ENCODE data around the gene DOK5.

Gene DOK5

DNA sequence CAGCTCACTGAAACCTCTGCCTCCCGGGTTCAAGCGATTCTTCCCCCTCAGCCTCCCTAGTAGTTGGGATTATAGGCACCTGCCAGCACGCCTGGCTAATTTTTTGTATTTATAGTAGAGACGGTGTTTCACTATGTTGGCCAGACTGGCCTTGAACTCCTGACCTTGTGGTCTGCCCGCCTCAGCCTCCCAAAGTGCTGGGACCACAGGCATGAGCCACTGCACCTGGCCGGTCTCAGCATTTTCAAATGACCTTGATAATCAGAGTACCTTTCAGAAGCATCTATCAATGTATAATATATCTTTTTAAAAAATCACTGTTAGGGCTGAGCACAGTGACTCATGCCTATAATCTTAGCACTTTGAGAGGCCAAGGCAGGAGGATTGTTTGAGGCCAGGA, 143.0 kb downstream of the DOK5 start:
- no peak for DNase-seq (ENCODE audit: low spot score)

DNA sequence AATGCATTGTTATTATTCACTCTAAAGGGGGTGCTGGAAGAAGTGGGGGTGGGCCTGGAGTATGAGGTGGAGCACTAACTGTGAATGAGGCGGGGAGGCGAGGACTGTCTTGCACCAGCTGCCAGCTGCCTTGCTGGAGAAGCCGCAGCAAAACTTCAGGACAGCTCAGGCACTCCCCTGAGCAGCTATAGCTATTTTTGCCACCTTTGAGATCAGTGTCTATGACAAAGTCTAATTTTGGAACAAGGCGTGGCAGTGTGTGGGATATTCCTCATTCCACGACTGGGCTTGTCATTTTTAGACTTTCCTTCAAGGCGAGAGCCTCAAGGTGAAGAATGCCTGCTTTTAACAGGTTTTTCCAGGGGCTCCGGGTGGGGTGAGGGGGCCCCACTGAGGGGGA, 143.8 kb downstream of the DOK5 start:
- peak; percentile 58 for DNase-seq (ENCODE audit: low spot score)

- DNase-seq (ENCODE audit: low spot score): no peak
Observed at GRCh38 chr20:54619682-54620081, 144.3 kb downstream of the DOK5 start.

- no peak for DNase-seq (ENCODE audit: low spot score)
Observed at GRCh38 chr20:54620611-54621010, 145.2 kb downstream of the DOK5 start.

DNA sequence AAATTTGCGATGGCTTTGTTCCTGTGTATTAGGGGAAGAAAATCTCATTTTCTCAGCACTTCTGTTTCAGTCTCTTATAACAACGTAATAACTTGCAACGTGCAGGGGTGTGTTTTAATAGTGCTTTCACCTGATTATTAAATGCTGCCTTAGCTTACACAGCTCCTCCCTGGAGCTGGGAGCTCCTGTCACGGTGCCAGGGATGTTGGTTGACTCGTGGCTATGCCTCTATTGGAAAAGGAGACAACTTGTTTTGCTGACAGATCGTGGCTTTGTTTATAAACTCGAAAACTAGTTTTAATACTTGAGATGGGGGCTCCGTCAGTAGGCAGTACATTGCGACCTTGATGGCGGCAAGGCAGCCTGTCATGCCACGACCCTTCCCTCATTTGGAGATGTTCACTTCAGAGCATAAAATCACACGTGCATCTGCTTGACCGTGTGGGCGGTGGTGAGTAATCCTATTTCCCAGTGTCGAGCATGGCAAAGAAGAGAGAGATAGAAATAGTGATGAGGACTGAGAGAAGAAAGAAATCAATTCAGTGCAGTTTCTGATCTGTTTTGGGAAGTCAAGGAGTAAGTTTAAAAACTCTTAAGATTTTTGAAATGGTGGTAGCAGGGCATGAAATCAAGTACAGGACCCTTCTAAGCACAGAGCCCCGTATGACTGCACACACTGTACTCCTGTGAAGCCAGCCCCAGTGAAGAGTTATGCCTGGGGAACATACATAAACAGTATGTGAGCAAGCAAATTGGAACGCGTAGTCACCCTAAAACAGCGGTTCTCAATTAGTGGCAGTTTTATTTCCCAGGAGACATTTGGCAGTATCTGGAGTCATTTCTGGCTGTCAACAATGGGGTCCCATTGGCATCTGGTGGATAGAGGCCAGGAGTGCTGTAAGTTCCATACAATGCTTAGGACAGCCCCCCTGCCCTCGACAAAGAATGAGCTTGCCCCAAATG, 147.2 kb downstream of the DOK5 start:
- DNase-seq (ENCODE audit: low spot score): no peak

GRCh38 chr20:54623991-54624569, 148.7 kb downstream of the DOK5 start:
- no peak for DNase-seq (ENCODE audit: low spot score)

DNA sequence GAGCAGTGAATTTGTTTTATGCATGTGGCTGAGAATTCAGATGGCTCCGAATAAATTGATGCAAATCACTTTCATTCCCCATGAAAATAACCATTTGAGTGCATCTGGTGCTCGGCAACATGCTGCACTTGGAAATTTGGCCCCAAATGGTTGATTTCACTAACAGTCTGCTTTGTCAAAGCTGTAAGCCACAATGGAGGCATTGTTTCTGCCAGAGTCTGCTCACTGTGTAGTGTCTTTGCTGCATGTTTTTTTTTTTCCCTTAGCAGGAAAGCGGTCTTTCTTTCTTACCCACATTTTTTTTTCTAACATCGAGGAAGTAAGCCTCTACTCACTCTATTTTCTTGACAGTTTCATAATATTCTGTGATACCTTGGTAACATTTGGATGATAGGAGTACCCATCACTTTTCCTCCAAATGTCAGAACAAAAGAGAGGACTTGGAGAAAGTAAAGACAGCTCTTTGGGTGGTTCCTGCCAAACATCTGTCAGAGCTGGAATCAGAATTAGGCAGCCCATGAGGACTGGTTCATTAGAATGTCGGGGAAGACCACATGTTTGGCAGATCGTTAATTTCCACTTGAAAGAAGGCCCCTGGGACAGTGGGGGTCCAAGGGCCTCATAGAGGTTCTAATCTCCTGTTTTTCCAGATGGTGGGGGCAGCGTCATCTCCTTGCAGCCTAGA, 149.5 kb downstream of the DOK5 start:
- DNase-seq (ENCODE audit: low spot score): peak; percentile 88

GRCh38 chr20:54625497-54625896, 150.1 kb downstream of the DOK5 start:
- DNase-seq (ENCODE audit: low spot score): no peak

DNA sequence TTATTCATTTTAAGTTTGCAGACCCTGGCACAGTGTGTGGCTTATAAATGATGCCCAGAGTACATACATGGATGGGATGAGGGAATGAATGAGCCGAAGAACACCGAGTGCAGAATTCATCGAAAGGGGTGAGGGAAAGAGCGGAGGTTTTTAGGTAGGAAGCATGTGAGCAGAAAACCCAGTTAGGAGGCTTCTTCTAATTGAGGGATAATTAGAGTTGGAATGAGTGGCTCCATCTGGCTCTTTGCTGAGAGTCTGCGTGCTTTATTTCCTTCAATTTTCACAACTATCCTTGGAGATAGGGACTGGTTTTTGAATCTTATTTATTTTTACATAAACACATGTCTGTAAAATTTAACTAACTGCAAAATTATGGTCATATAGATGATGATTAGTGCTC, 150.7 kb downstream of the DOK5 start:
- DNase-seq (ENCODE audit: low spot score): no peak

GRCh38 chr20:54629632-54630031, 154.2 kb downstream of the DOK5 start:
- no peak for DNase-seq (ENCODE audit: low spot score)

- no peak for DNase-seq (ENCODE audit: low spot score)
Observed at GRCh38 chr20:54630582-54630981, 155.2 kb downstream of the DOK5 start.

DNA sequence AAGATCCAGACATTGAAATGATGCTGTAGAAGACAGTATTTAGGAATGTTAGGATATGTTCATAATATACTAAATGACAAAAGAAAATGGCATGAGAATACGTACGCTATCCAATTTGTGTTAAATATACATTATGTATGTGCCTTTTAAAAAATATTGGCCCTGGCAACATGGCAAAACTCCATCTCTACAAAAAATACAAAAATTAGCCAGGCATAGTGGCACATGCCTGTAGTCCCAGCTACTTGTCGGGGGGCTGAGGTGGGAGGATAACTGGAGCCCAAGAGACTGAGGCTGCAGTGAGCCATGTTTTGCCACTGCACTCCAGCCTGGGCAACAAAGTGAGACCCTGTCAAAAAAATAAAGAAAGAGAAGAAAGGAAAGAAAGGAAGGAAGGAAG, 155.7 kb downstream of the DOK5 start:
- DNase-seq (ENCODE audit: low spot score): no peak

DNA sequence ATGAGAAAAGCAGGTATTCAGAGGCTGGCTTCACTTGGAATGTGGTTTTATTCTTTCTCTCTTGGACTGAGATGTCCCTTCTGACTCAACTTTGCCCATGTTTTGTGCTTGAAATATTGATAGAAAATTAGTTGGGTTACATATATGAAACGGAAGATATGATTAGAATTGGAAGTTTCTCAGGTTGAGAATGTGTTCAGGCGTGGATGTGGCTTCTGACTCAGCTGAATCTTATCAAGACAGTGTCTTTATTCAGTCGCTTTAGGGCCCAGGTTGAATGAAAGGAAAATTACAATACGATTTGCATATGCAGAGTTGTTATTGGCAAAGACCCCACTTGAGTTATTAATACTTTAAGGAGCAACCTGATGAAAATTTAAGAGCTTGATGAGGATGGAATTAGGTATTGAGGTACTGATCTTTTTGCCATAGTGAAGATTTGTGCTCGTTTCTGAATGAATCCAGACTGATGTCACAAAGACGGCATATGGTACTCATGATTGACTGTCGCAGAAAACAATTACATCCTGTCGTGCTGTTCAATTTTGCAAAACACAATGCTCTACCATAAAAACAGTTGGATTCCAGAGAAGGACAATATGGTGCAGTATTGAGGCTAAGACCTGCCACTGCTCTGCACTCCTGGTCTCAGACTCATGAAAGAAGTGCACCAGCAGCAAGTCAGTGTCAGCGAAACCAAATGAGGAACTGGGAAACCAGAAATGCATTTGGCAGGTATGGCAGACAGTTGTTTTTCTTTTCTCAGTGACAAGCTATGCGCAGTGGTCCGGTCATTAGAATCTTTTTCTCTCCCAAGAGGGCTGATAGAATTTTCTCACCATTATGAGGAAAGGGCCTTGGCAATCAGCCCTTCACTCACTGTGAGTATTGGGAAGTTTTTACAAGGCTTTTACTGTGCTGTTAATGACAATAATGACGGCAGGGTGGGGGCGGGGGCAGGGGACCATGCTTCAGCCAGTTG, 158.3 kb downstream of the DOK5 start:
- DNase-seq (ENCODE audit: low spot score): no peak

DNA sequence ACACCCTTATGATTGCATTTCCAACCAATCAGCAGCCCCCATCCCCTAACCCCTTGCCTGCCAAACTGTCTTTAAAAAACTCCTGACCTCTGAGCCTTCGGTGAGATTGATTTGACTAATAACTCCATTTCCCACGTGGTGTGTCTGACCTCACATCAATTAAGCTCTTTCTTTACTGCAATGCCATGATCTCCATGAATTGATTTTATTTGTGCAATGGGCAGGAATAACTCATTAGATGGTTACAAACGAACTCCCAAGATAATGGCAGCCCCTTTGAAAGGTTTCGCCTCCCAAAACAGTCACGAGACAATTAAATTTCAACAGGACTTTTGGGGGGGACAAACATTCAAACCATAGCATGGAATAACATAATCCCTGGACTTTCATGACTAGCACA, 161.2 kb downstream of the DOK5 start:
- no peak for DNase-seq (ENCODE audit: low spot score)

- no peak for DNase-seq (ENCODE audit: low spot score)
Observed at GRCh38 chr20:54639941-54640340, 164.5 kb downstream of the DOK5 start.

DNA sequence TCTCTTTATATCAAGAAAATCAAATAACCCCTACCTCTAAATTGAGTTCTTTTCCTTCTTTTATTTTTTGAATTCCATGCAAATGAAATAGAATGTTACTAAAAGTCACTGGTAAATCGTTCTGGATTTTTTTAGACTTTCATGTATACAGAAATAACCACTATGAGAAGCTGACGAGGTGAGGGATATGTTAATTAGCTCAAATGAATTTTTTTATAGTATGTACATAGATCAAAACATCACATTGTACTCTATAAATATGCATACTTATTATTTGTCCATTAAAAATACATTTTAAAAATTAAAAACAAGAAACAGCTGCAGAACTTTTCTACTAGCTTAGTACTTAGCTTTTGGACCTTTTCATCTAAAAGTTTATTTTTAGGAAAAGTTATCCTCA, 165.4 kb downstream of the DOK5 start:
- no peak for DNase-seq (ENCODE audit: low spot score)

DNA sequence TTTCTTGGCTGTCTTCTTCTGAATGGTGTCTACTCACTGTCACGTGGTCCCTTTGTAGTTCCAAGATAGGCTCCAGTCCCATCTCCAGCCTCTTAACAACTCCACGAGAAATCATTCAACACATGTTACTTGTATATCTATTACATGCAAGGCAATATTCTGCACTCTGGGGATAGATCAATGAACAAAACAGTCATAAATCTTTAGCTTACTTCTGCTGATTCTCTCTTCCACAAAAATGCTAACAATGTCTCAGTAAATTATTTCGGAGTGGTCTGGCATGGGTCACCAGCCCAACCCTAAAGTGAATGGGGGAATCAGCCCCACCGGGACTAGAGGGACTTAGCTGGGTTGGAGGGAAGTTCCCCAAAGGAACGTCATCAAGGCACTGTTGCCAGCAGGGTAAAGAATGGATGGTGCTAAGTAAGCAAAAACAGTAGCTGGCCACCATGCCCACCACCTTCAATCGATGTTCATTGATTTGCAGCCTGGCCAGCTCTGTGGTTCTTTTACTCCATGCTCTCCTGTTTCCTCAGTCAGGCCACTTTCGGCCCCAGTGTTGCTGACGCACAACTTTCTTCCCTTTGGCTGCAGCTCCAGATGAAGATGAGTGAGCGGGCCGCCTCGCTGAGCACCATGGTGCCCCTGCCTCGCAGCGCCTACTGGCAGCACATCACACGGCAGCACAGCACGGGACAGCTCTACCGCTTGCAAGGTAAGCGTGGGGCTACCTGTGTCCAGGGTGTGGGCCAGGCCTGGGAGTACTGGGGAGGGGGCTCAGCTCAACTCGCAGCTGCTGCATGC, 167.7 kb downstream of the DOK5 start:
- DNase-seq (ENCODE audit: low spot score): no peak

DNA sequence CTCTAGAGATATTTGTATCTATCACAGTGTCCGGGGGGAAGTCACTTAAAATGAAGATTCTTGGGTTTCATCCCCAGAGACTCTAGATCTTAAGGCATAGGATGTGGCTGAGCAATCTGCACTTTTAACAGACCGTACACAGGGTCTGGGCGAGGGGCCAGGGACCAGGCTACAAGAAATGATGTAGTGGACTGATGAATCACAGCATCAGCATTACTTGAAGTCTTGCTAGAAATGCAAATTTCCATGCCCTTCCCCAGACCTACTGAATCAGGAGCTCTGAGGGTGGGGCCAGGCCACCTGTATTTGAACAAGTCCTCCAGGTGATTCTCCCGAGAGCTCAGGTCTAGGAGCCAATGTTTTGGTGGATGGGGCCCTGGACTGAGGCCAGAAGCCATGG, 168.4 kb downstream of the DOK5 start:
- DNase-seq (ENCODE audit: low spot score): no peak

- no peak for DNase-seq (ENCODE audit: low spot score)
Observed at GRCh38 chr20:54645445-54646155, 170.2 kb downstream of the DOK5 start.

- no peak for DNase-seq (ENCODE audit: low spot score)
Observed at GRCh38 chr20:54646156-54646517, 170.7 kb downstream of the DOK5 start.

Data from putamen (tissue), 1 donor.